ENCODE data around the gene TMEM260.

The TMEM260 gene

DNA sequence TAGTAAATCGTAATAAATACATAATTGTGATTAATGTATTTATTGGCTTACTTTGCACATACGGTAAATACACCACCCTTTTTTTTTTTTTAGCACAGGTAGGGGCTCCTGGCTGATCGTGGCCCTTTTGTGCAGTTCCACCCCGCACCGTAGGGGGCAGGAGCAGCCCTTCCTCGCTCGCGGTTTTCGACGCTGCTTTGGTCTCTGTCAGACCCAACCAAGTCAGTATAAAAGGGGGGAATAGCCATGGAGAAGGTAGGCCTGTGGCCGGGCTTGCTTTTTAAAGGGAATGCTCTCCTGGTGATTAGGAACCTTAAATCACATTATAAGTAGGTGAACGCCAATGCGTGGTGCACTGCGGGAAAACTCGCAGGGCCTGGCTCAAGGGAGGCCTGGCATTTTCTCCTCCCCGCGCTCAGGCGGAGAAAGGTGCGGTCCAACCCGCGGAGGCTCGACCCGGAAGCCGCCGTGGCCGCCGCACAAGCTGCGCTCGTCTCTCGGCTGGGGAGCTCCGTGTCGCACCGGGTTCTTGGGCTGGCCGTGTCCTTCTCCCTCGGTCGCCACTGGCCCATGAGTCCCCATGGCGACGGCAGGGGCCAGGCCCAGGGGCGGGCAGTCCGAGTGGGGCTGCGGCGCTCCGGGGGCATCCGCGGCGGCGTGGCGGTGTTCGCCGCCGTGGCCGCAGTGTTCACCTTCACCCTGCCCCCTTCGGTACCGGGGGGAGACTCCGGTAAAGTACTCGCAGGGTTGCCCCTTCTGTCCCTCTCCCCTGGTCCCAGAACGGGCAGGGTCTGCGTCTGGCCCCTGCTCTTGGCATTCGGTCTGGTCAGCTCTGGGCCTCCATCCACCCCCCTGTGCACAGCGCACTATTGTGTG, at the start of gene TMEM260:
TSS of gene TMEM260 (plus strand) at position 454 of the 876 bp plus-strand sequence. CDS start at position 571, 117 bp downstream.
- peak; percentile 93 for DNase-seq

DNA sequence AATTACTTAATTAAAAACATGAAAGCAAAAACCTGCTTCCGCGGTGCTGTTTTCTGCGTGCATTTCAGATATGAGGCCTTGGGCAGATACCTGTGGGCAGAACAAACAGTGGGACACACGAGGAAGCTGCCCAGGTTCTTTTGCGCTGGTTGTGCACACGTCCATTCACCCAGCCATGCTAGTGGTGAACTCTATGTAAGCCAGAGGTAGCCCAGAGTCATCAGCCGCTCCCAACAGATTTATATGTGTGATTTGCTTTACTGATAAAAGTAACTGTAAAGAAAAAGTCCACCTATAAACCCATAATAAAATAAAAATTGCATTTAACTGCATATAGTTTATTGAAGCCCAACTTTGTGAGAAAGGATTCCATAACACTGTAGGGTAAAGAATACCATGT, 47.1 kb upstream of the TMEM260 start:
- DNase-seq, result no peak

DNA sequence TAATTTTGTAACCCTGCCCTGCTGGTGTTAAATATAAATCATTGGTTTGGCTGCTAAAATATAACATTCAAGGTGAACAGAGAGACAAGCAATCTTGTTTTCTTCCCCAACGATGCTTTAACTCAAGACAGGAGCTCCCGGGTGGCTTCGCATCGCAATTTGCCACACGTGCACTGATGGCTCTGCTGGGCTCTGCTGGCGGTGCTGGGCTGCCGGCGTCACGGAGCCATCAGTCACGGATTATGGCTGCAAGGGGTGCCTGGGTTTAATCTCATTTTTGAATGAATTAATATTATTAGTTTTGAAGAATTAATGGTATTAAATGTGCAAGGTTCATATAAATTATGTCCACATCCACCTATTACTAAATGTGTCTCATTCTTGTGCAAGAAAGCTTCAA, 44.9 kb upstream of the TMEM260 start:
- DNase-seq, result no peak

DNA sequence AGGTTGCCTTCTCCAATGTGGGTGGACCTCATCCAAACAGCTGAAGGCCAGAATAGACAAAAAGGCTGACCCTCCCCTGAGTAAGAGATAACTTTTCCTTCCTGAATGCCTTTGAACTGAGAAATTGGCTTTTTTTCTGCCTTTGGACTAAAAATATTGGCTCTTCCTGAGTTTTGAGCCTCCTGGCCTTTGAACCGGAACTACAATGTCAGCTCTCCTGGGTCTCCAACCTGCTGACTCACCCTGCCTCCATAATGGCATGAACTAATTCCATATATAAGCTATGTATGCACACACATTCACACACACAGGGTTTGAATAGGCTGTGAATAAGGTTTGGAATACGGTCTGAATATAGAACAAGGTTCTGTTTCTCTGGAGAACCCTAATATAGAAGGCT, 39.7 kb upstream of the TMEM260 start:
- DNase-seq, result no peak

DNA sequence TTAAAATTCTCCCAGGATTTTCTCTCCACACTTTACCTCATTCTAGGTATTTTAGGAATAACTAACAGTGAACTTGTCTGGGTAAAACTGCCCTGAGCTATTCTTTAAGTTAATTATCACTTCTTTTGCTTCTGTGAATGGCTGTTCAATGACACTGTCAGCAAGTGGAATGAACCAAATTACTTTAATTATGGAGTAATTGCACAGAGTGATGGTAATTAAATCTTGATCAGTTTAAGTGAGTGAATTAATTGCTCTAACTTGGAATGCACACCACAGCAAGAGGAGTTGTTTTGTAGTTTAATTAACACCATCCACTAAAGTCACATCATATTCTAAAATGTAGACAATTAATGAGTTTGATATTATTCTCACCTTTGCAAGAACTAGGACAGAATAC, 36.2 kb upstream of the TMEM260 start:
- DNase-seq, result no peak

DNA sequence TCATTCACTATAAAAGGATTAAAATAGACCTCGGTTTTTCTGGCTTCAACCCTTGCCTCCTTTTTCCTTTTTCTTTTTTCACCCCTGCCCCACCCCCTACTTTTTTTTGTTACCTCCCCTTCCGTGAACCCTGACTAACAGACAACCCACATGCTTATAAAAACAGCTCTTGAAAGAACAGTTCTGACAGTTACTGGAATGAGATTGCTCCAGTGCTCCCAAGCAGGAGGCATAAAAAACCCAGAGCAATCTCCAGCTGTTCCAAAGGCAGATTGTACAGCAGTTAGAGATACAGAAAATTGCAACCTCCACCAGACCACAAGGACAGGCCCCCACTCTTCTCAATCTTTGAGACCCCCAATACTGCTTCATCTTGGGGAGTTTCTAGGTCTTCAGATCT, 29.9 kb upstream of the TMEM260 start:
- DNase-seq, result no peak

DNA sequence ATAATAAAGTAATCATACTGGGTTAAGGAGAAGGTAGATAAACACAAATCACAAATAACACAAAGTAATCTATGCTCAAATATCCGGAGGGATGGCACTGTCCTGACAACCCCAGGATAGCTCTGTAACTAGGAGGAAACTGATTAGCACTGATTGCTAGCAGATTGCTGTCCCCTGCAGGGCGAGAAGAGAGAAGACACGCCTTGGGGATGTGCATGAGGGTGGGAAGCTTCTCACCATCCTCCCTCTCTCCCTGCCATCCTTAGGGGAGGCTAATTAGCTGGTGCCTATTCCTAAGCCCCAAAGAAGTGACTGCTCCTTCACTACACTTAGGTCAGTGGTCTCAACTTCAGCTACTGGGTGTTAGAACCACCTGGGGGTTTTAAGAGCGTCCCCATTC, 27.0 kb upstream of the TMEM260 start:
- DNase-seq, result no peak

DNA sequence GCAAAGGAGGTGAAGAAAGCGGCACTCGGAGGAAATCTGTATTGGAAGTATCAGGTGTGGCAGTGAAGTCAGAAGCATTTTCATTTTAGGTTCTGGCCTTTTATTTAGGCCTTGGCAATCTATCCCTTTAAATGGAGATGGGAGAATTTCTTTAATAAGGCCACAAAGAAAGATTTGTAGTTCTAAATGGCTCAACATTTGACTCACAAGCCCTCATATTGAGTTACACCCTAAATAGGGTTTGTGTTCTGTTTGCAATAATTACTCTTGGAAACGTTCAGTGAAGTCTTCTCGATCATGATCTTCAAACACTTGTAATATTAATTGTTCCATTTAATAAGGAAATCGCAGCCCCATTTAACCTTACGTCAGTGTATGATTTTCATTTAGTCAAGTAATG, 25.3 kb upstream of the TMEM260 start:
- no peak for DNase-seq

DNA sequence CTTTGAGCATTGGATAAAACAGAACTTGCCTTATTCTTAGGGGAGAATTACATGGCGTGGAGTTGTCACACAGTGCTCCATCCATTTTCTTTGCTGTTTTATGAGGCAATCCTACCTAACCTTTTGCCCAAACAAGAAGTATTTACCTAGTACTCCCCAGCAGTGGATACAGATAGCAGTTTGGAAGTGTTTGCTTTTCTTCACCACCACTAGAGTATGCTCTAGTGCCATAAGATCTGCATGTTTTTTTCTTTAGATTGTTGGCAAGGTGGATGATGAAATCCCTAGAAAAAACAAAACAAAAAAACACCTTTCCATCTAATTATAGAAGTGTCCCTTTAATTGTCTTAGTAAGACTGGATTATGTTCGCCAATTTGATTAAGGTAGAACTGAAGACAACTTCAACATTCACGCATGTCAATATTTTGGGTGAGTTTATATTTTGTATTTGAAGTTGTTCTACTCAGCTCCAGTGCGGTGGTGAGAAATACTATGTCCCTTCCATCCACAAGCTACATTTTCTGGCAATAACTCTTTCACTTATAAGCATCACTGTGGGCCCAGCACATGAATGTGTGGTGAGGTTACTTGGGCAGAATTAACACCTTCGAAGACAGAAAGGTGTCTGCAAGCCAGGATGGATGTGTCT, 23.6 kb upstream of the TMEM260 start:
- peak; percentile 66 for DNase-seq

DNA sequence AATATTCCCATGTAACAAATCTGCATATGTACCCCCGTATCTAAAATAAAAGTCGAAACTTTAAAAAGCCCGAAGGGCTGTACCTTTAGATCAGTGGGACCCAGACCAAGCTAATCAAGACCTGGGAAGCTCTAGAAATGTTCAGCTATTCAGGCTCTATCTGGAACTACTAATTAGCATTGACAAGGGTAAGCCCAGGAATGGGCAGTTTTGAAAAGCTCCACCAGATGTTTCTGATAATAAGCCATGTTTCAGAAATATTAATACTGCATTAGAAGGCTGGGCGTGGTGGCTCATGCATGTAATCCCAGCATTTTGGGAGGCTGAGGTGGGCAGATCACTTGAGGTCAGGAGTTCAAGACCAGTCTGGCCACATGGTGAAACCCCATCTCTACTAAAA, 20.4 kb upstream of the TMEM260 start:
- no peak for DNase-seq

DNA sequence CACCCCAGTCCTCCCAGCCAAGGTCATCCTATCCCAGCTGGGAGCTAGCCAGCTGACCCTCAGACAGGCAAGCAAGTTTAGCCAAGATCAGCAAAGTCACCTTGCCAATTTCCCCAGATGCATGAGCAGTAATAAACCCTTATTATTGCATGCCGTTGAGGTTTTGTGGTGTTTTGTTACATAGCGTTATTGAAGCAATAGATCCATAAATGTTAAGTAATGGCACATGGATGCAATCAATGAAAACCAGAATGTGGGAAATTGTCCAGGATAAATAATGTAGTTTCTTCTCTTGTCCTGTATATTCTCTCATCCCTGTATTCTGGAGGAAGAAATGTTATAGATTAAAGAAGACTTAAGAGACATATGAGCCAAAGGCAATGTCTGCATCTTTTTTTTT, 18.0 kb upstream of the TMEM260 start:
- no peak for DNase-seq

DNA sequence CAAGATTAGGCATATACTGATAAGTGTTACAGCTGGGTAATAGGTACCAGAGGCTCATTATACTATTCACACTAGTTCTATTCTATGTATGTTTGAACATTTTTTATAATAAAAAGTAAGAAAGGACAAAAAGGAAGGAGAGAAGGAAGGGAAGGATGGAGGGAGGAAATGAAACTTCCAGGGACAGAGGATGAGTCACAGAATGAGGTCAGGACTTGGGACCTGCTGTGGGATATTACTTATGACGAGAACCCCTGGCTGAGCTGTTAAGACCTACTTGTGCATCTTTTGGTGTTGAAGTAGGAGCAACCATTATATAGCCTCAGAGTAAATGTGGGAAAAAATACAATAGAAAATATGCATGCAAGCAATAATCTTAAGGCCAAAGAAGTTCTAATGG, 16.7 kb upstream of the TMEM260 start:
- DNase-seq, result no peak

DNA sequence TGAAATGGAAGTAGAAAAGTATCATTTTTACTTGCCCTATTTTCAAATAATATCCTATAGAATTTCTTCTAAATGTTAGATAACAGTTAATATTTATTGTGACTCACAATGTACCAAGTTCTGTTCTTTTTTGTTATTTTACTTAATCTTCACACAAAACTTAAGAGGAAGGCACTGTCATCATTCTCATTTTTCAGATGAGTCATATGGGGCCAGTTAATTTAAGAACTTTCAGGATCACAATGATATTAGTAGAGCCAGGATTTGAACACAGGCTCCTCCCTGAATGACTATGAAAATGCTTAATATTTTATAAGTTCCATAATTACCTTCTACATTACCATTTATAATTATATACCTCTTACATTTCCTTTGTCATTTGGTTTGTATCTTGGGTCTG, 10.4 kb upstream of the TMEM260 start:
- DNase-seq, result no peak

DNA sequence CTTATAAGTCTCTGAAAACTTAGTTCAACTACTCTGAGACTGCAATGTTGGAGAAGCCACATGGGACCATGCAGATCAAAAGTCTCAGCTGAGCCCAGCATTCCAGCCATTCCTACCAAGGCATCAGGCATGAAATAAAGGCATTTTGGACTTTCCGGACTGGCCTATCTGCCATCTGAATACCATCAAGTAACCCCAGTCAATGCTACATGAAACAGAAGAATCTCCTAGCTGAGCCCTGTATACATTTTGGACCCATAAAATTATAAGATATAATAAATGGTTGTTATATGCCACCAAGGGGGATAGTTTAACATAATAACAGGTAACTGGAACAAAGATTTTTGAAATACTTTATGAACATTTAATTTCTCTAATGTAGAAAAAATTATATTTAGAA, 9.3 kb upstream of the TMEM260 start:
- no peak for DNase-seq

DNA sequence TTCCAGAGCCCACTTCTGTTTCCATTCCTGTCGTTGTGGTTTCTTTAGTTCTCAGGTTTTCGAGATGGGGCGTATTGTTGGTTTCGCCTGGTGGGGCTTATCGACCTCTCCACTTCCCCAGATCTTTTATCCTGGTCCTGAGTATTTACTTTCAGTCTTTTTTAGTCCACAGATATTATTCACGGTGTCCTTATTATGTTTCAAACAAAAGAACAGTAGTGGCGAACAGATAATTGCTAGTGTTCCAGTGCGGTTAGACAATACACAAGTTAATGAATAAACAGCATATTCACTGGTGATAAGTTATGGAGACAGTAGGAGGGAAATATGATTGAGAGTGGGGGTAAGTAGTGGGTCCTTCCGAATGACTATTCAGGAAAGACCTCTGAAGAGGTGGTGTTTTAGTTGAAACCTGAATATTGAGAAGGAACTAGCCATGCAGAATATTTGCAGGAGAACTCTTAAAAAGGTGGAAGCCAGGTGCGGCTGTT, 668 bp downstream of the TMEM260 start:
- DNase-seq, result peak; percentile 93

DNA sequence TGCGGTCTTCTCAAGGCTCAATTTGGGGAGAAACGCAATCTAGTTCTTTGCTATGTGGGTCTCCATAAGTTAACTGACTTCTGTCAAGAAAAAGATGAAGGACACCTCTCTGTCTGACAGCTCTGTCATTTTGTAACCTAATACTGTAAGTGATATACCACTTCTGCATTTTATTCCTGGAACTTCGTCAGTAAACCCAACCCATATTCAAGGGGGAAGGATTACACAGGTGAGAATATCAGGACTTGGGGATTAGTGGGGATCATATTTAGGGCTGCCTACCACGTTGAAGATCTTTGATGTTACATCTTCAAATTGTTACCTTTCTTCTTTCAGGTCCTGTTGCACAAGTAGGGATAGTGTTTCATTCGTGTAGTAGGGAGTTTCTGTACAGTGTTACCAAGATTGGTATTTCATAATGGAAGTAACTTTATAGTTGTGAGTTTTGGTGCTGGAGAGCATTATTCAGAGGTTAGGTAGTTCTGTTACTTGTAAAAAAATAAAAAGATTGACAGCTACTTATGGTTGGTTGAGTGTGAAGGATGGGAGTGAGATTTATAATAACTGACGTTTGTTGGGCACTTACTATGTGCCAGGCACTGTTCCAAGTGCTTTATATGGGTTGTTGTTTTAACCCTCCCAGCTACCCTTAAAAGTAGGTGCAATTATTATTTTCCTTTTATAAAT, 1.6 kb downstream of the TMEM260 start:
- peak; percentile 63 for DNase-seq

DNA sequence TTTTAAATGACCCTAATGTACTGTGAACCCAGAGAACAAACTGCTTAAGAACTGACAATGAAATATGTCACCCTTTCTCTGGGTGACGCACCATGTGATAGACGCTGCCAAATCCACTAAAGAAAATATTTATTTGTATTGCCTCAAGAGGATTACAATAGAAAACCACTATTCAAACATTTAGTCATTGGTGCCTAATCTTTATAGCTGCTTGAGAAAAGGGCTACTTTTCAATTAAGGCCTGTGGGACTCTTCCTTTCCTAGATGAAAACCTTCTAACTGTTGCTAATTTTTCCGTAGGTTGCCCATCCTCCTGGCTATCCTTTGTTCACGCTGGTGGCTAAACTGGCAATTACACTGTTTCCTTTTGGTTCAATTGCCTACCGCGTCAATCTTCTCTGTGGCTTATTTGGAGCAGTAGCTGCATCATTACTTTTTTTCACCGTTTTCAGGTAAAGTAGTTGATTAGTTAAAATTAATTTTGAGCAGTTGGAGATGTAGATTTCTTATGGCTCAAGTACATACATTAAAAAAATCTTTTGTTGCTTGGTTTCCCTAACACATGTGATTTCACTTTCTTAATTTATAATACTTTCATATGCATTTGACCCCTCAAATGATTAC, 6.0 kb downstream of the TMEM260 start:
- DNase-seq, result peak; percentile 92

DNA sequence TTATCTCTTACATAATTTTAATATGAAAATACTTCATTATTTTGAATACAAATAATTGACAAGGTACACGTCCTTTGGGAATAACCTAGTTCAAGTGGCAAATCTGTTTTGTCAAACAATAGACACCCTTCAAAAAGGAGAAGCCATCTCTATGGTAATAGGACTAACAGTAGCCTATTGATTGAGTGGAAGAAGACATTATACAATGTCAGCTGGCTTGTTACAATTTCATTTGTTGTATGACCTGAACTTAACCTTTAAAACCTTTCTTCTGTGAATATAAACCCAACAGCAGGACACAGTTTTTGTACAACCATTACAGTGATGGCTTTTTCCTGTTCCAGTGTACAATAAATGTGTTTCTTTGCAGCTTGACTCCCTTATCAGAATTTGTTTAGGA, 8.1 kb downstream of the TMEM260 start:
- peak; percentile 68 for DNase-seq

DNA sequence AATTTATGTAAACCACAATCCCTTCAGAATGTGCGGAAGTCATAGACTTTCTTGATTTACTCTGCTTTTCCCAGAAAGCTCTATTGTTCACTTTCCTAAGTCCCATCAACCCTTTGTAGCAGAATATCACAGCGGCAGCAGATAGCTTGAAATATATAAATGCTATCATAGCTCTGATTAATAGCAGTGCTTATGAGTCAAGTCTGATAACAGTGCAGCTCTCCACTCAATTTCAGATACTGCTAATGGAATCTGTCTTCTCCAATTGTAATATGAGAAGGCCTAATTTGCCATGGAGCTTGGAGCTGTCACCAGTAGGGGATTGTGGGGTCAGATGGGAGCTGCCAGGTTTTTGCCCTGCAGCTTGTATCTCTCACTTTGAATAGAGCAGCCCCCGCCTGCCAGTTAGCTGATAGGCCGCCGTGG, 10.9 kb downstream of the TMEM260 start:
- no peak for DNase-seq

DNA sequence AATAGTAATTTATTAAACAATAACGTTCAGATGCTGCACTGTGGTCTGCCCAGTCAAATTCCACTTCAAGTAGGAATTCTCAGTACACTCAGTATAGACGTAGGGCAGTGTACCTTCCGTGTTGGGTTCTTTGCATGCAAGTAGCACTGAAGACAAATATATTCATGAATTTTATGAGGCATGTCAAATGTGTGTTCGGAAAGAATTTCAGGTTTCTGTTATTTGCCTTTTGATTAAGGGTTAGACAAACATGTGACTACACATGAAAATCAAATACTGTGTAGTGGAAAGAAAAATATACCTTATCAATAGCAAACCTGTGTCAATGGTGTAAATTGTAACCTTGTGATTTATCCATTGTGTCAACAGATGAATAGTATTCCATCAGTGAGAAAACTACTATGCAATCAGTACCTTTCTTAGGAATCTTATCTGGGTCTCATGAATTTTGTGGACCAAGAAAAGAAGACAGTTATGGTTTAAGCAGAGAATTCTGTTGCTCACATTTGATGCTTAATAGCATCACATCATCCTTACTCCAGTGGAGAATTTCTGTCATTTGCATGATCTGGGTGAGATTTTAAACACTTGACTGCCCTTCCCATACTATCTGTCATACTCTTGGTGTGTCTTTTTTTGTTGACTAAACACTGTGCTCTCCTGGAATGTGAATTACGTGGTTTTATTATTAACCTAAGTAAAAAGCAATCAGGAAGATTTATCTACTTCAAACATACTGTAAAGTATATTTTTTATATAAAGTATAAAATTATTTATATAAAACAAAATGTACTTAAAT, 13.3 kb downstream of the TMEM260 start:
- no peak for DNase-seq

DNA sequence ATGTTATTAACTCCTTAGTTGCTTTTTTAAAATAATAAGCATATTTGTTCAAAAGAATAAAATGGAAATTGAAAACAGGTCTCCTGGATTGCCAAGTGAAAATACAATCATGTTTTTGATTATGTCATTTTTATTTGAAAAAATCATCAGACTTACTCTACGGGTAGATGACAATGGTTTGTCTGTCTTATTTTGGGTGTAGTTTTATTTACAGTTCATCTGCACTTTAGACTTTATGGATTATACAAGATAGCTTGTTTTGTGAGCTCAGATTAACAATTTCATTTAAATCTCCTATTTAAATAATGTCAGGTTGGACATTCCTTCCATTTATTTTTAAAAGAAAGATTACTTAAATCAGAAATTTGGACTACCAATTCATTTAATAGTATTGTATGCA, 14.8 kb downstream of the TMEM260 start:
- no peak for DNase-seq

DNA sequence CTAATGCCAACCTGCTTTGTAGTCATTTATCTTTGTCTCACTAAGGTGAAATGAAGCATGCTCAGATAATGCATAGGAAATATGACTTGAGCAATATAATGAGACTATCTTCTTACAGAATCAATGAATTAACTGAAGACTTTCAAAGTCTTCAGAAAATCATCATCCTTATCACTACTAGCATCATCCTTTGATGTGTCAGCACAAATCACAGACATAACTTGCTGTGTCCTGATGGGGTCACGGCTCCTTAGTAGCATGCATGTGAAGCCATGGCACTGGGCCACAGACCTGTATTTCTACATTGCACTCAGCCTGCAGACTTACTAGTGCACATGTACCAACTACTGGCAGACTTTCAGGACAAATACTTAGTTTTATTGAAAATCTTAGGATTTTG, 18.9 kb downstream of the TMEM260 start:
- no peak for DNase-seq

All from NCI-H2029 (cell line).